Thyroid gland (tissue), 4 donors: ENCODE measurements around the gene TLL1. TPM values are rescaled to one million over a fixed set of nuclear protein-coding genes. Genes with fewer than 3 reads are reported as not detected.

Experiments
- DNase-seq, 2 donors: peaks; one replicate each; pipeline ENCODE4 v3.0.0-alpha.2; 2019
- H3K27ac ChIP-seq, 3 donors: fragments of 200-600 bp; sonication (generic); 1 replicate in 2 of 3; 2 replicates in 1 of 3; pipeline ENCODE4 v1.5.1; 2016 to 2019; ENCODE audit warnings: mild to moderate bottlenecking in 1 of 3, moderate library complexity in 1 of 3
- H3K27me3 ChIP-seq: fragments of 200-600 bp; sonication (generic); one replicate; pipeline ENCODE4 v1.5.1; 2019
- H3K36me3 ChIP-seq, 2 donors: fragments of 200-600 bp; sonication (generic); one replicate each; pipeline ENCODE4 v1.5.1; 2016 to 2019
- H3K4me1 ChIP-seq, 2 donors: fragments of 200-600 bp; sonication (generic); one replicate each; pipeline ENCODE4 v1.5.1; 2017 to 2019
- H3K4me3 ChIP-seq, 3 donors: fragments of 200-600 bp; sonication (generic); replicated peaks in 1 of 3; 1 replicate in 2 of 3; 2 replicates in 1 of 3; pipeline ENCODE4 v1.5.1; 2016; ENCODE audit warnings: mild to moderate bottlenecking in 1 of 3
- H3K9me3 ChIP-seq: fragments of 200-600 bp; sonication (generic); one replicate; pipeline ENCODE4 v1.5.1; 2017
- POLR2A ChIP-seq, 2 donors: fragments of 450-650 bp; IDR thresholded peaks; one replicate each; pipeline ENCODE4 v1.6.1; 2017; ENCODE audit warnings: antibody characterized with exemption in 2 of 2, mild to moderate bottlenecking in 2 of 2, moderate library complexity in 1 of 2
- WGBS, 2 donors: methylation state at CpG; one replicate each; pipeline ENCODE4 v1.1.5; 2017; 5-methylcytosine and 5-hydroxymethylcytosine counted together
- intact Hi-C: fragments of 100-400 bp; cut with DNase I; formaldehyde crosslinking; loops from one replicate; pipeline ENCODE4 v1.15.1; 2023
- total RNA-seq, 4 donors: library from RNA; depleted of rRNA; stranded (reverse); fragments of >200 nt; gene quantifications; one replicate each; pipeline ENCODE4 v1.2.3, GENCODE V29; 2016
- TF ChIP-seq, protein P1 (sequence below), 6 experiments: fragments of 200-600 bp in 3 of 6; fragments of 450-650 bp in 3 of 6; sonication (generic) in 3 of 6; IDR thresholded peaks; one replicate each; pipeline ENCODE4 v1.5.1; 2016 to 2019; ENCODE audit warnings: antibody characterized with exemption in 6 of 6, mild to moderate bottlenecking in 2 of 6, inconsistent platforms in 1 of 6, moderate library complexity in 1 of 6

TLL1 gene
- total RNA-seq, 4 donors from 2014 or later: 6.0 to 10.3 (median 7.8) TPM

DNA sequence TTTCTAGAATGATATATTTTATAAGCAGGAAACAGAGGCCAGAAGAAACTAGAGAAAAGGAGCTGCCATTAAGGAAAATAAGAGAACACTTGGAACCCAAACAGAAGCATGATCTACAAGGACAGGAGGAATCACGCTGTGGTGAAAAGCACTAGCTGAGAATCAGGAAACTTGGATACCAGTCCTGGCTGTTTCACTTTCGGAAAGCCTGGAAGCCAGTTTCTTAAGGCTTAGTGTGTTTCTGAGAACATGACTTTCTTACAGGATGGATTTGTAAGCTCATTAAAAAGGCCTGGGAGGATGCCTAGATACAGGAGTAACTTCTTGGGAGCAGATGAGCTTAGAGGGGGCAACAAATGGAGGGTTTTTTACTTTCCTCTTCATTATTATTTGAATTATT, 36.9 kb downstream of the TLL1 start:
- WGBS, 2 donors: 72 to 75% methylated on average over 2 of the region's 2 CpGs

DNA sequence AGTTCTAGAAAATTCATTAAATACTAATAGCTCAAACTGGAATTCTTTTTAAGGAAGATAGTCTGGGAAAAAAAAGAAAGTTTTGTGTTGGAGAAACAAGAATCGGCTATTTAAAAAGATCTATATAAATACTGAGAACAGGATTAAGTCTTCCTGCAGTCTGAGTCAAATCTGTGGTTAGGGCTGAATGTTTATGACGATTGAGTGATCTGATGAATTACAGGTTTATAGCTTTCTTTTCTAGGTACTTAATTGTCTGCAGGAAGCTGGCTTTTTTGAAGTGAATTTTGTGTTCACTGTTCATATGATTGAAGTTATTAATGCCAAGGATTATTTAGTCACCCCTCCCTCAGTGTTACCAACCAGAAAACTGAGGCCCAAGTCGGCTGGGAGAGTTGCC, 42.2 kb downstream of the TLL1 start:
- Histone ChIP-seq H3K27me3 (no peaks in the 10 kb centered on the region), H3K4me3 (no peak overlapping the region), H3K4me1 (no peaks in the 10 kb centered on the region), H3K36me3 (no peaks in the 10 kb centered on the region), H3K9me3 (no peaks in the 10 kb centered on the region), H3K27ac (no peak overlapping the region)
- WGBS, 2 donors: 65 to 79% methylated on average over 3 of the region's 3 CpGs
- TF ChIP-seq, protein P1, sequence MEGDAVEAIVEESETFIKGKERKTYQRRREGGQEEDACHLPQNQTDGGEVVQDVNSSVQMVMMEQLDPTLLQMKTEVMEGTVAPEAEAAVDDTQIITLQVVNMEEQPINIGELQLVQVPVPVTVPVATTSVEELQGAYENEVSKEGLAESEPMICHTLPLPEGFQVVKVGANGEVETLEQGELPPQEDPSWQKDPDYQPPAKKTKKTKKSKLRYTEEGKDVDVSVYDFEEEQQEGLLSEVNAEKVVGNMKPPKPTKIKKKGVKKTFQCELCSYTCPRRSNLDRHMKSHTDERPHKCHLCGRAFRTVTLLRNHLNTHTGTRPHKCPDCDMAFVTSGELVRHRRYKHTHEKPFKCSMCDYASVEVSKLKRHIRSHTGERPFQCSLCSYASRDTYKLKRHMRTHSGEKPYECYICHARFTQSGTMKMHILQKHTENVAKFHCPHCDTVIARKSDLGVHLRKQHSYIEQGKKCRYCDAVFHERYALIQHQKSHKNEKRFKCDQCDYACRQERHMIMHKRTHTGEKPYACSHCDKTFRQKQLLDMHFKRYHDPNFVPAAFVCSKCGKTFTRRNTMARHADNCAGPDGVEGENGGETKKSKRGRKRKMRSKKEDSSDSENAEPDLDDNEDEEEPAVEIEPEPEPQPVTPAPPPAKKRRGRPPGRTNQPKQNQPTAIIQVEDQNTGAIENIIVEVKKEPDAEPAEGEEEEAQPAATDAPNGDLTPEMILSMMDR (IDR thresholded peaks at IDR 0.05): no peak
- TF ChIP-seq POLR2A (IDR thresholded peaks at IDR 0.05): no peak
- intact Hi-C loops: no loop called here
- no peak for DNase-seq

More for the DNA sequence above, 36.9 kb downstream of the TLL1 start:
- intact Hi-C loops: no loop called here
- no peaks in the 10 kb centered on the region for H3K27me3 ChIP-seq
- no peak for DNase-seq
- H3K4me3 ChIP-seq: no peak overlapping the region
- H3K27ac ChIP-seq: no peak overlapping the region
- no peaks in the 10 kb centered on the region for H3K36me3 ChIP-seq
- no peaks in the 10 kb centered on the region for H3K9me3 ChIP-seq
- H3K4me1 ChIP-seq: no peaks in the 10 kb centered on the region
- TF ChIP-seq POLR2A (IDR thresholded peaks at IDR 0.05): no peak
- TF ChIP-seq, protein P1 (IDR thresholded peaks at IDR 0.05): no peak

DNA sequence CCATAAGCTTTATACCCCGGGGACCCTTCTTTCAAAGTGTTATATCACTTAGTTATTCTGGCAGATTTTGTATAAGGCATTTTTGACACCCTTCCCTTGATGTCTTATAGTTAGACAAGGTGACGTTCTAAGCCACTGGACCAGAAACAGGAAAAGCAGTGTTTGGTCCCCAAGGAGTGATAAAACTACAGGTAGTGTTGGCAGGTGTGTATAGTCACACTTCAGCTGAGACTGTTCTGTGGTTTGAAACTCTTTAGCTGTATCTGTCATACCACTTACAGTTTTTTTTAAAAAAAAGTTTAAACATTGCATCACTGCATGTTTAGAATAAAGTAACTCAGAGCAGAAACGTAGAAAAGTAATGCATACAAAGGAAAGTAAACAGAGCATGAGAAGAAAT, 48.5 kb downstream of the TLL1 start:
- Histone ChIP-seq H3K4me3 (no peak overlapping the region), H3K9me3 (no peaks in the 10 kb centered on the region), H3K4me1 (peaks cover 0 to 4% of the 10 kb centered on the region in 2 donors), H3K27ac (no peak overlapping the region), H3K27me3 (no peaks in the 10 kb centered on the region), H3K36me3 (no peaks in the 10 kb centered on the region)
- no peak for TF ChIP-seq POLR2A (IDR thresholded peaks at IDR 0.05)
- TF ChIP-seq, protein P1 (IDR thresholded peaks at IDR 0.05): no peak
- 49 to 55% methylated on average over 3 of the region's 3 CpGs for WGBS, 2 donors
- no peak for DNase-seq
- intact Hi-C loops: no loop called here

DNA sequence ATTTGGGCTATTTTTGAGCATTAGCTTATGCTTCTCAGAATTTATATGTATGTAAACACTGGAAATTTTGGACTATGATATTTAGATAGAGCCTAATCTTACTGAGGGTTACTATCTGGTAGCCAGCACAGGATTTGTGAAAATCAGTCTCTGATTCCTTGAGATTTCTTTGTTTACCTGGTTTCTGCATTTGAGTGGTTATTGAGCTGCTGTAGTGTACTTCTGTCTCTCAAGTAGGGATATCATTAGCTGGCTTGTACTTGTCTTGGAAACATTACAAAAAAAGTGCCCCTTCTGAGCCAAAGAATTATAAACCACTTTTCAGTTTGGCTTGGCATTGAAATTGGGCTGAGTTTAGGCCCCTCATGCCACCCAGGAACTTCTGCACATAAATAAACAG, 49.7 kb downstream of the TLL1 start:
- Histone ChIP-seq H3K9me3 (no peaks in the 10 kb centered on the region), H3K4me1 (peaks cover 0 to 4% of the 10 kb centered on the region in 2 donors), H3K36me3 (no peaks in the 10 kb centered on the region), H3K27me3 (no peaks in the 10 kb centered on the region), H3K27ac (no peak overlapping the region), H3K4me3 (no peak overlapping the region)
- TF ChIP-seq, protein P1 (IDR thresholded peaks at IDR 0.05): no peak
- TF ChIP-seq POLR2A (IDR thresholded peaks at IDR 0.05): no peak
- intact Hi-C loops: no loop called here
- no peak for DNase-seq

DNA sequence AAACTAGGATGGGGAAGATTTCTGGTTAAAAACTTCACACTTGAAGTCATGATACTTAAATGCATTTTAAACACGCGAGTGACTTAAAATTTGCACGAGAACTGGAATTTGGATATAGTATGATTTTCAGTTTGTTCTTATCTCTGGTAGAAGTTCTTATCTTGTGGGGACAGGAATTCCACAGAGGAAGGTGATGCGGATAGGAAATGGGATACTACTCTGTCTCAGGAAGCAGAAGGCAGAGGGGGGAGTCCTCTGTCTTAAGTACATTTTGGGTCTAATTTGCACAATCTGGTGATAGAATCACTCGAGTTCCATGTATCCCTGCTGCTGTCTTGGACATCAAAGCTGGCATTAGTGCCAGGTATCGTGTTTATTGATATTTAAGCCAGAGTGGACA, 53.3 kb downstream of the TLL1 start:
- no peak for TF ChIP-seq POLR2A (IDR thresholded peaks at IDR 0.05)
- Histone ChIP-seq H3K27ac (no peak overlapping the region), H3K9me3 (no peaks in the 10 kb centered on the region), H3K36me3 (no peaks in the 10 kb centered on the region), H3K4me3 (no peak overlapping the region), H3K27me3 (peaks cover 4% of the 10 kb centered on the region), H3K4me1 (peaks cover 0 to 4% of the 10 kb centered on the region in 2 donors)
- intact Hi-C loops: no loop called here
- DNase-seq: no peak
- WGBS, 2 donors: 81 to 83% methylated on average over 6 of the region's 6 CpGs

DNA sequence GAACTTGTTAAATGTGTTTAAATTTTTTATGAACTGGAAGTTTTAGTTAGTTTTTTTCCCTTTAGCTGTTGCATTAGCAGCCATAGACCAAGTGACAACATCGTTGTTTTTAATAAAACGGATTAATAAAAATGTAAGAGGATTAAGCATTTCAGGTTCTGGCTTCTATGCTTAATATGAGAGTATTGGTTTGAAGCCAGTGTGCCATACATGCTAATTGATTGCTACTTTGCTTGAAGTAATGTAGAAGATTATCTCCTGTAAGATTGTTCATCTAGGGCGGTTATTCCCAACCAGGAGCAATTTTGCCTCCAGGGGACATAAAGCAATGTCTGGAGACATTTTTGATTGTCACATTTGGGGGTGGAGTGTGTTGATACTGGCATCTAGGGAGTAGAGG, 54.3 kb downstream of the TLL1 start:
- peaks cover 4% of the 10 kb centered on the region for H3K27me3 ChIP-seq
- H3K9me3 ChIP-seq: no peaks in the 10 kb centered on the region
- no peaks in the 10 kb centered on the region for H3K36me3 ChIP-seq
- no peak overlapping the region for H3K27ac ChIP-seq
- peaks cover 0 to 4% of the 10 kb centered on the region in 2 donors for H3K4me1 ChIP-seq
- TF ChIP-seq, protein P1 (IDR thresholded peaks at IDR 0.05): no peak
- TF ChIP-seq POLR2A (IDR thresholded peaks at IDR 0.05): no peak
- WGBS, 2 donors: 91 to 92% methylated on average over 3 of the region's 3 CpGs
- DNase-seq: no peak
- intact Hi-C loops: no loop called here
- no peak overlapping the region for H3K4me3 ChIP-seq
